Endothelial cell of umbilical vein (primary cell): Measurements from ENCODE around the gene VPS37C. TPM values are rescaled to one million over a fixed set of nuclear protein-coding genes. Genes with fewer than 3 reads are reported as not detected.

Experiments
- BruUV-seq: library from RNA; stranded (reverse); fragments of 400-500 nt; replicated peaks from 2 replicates; lab custom pipeline; 2021; lab: Mats Ljungman, UMichigan
- CTCF ChIA-PET: fragments of 300-600, 350-600 bp; sonication (Branson Sonifier 250); formaldehyde crosslinking; loops from one replicate; lab custom pipeline; 2021; ENCODE audit warnings: antibody characterized with exemption, inconsistent platforms; lab: Charles Lee
- POLR2A ChIA-PET: fragments of 300-600, 350-600 bp; sonication (Branson Sonifier 250); formaldehyde crosslinking; loops from one replicate; lab custom pipeline; 2021; ENCODE audit warnings: antibody characterized with exemption, inconsistent platforms; lab: Charles Lee
- DNase-seq: peaks from one replicate; pipeline ENCODE4 v3.0.0-alpha.2; 2011; ENCODE audit warnings: low read depth, low spot score
- FAIRE-seq: peaks from 2 replicates; lab custom pipeline; 2011; peaks lifted over from hg19 to GRCh38; lab: Jason Lieb, UNC
- H2AFZ ChIP-seq: 2 replicates; pipeline ENCODE4 v1.6.0; 2012; ENCODE audit warnings: low read depth, low read length, control low read depth, inconsistent platforms
- H3K27ac ChIP-seq: 2 replicates; pipeline ENCODE4 v1.5.1; 2011; ENCODE audit warnings: low read depth, mild to moderate bottlenecking, control low read depth, low read length, moderate library complexity; ENCODE audit not compliant: insufficient read depth
- H3K27me3 ChIP-seq, 2 experiments: 2 replicates each; pipeline versions ENCODE4 v1.6.0 to v1.6.1; 2011; ENCODE audit warnings: low read length in 2 of 2, mixed read lengths in 1 of 2; ENCODE audit not compliant: control insufficient read depth in 2 of 2, insufficient read depth in 2 of 2
- H3K36me3 ChIP-seq, 2 experiments: 2 replicates in 1 of 2; 3 replicates in 1 of 2; pipeline ENCODE4 v1.5.1; 2011; ENCODE audit warnings: low read length in 2 of 2, mild to moderate bottlenecking in 1 of 2, moderate library complexity in 1 of 2; ENCODE audit not compliant: control insufficient read depth in 2 of 2, insufficient read depth in 2 of 2; ENCODE audit errors: extremely low read depth in 1 of 2
- H3K4me1 ChIP-seq: 3 replicates; pipeline ENCODE4 v1.5.1; 2011; ENCODE audit warnings: mild to moderate bottlenecking, low read length; ENCODE audit not compliant: control insufficient read depth, insufficient read depth; ENCODE audit errors: extremely low read depth
- H3K4me2 ChIP-seq: 2 replicates; pipeline ENCODE4 v1.6.1; 2011; ENCODE audit warnings: low read length, control low read depth, mixed read lengths; ENCODE audit not compliant: insufficient read depth
- H3K4me3 ChIP-seq, 3 experiments: fragments of 200-600 bp in 1 of 3; sonication (generic), shearing (Covaris generic) in 1 of 3; replicated peaks in 1 of 3; 2 replicates each; pipeline ENCODE4 v1.5.1; 2011 to 2016; ENCODE audit warnings: control low read depth in 3 of 3, low read length in 3 of 3, mild to moderate bottlenecking in 2 of 3, inconsistent platforms in 1 of 3, low read depth in 1 of 3, moderate library complexity in 1 of 3; ENCODE audit not compliant: insufficient read depth in 1 of 3
- H3K79me2 ChIP-seq: 2 replicates; pipeline ENCODE4 v1.6.0; 2012; ENCODE audit warnings: low read length, inconsistent platforms; ENCODE audit not compliant: control insufficient read depth, insufficient read depth
- H3K9ac ChIP-seq: replicated peaks from 2 replicates; pipeline ENCODE3; 2011; ENCODE audit warnings: low read length, control low read depth; ENCODE audit not compliant: insufficient read depth; ENCODE audit errors: extremely low read depth
- H3K9me1 ChIP-seq: replicated peaks from 3 replicates; pipeline ENCODE4 v1.6.0; 2011; ENCODE audit warnings: mild to moderate bottlenecking, low read length; ENCODE audit not compliant: control insufficient read depth, insufficient read depth; ENCODE audit errors: extremely low read depth
- H3K9me3 ChIP-seq: replicated peaks from 2 replicates; pipeline ENCODE4 v1.5.1; 2012; ENCODE audit warnings: low read length, inconsistent platforms; ENCODE audit not compliant: control insufficient read depth, insufficient read depth
- H4K20me1 ChIP-seq: replicated peaks from 2 replicates; pipeline ENCODE3; 2011; ENCODE audit warnings: mild to moderate bottlenecking, low read length; ENCODE audit not compliant: control insufficient read depth, insufficient read depth; ENCODE audit errors: extremely low read depth
- CTCF ChIP-seq, 2 donors: IDR thresholded peaks; 1 replicate in 1 of 2; 2 replicates in 1 of 2; pipeline ENCODE4 v1.5.1; 2011; ENCODE audit warnings: low read length in 2 of 2, mild to moderate bottlenecking in 2 of 2, moderate library complexity in 2 of 2, control low read depth in 1 of 2, inconsistent platforms in 1 of 2, low read depth in 1 of 2; ENCODE audit not compliant: insufficient read depth in 1 of 2; ENCODE audit errors: extremely low read depth in 1 of 2
- EZH2 ChIP-seq: IDR thresholded peaks from 2 replicates; pipeline ENCODE4 v1.6.1; 2012; ENCODE audit warnings: borderline replicate concordance, low read depth, mild to moderate bottlenecking, moderate library complexity, low read length, inconsistent platforms; ENCODE audit not compliant: severe bottlenecking
- FOS ChIP-seq: IDR thresholded peaks from 2 replicates; pipeline ENCODE4 v1.6.1; 2011; ENCODE audit warnings: mild to moderate bottlenecking, low read length, moderate library complexity, borderline replicate concordance; ENCODE audit not compliant: insufficient read depth
- GATA2 ChIP-seq: IDR thresholded peaks from 2 replicates; pipeline ENCODE4 v1.7.0; 2011; ENCODE audit warnings: low read depth, mild to moderate bottlenecking, moderate library complexity, mixed read lengths, low read length; ENCODE audit not compliant: insufficient read length, insufficient read depth
- JUN ChIP-seq: IDR thresholded peaks from 2 replicates; pipeline ENCODE4 v1.6.1; 2011; ENCODE audit warnings: borderline replicate concordance, low read depth; ENCODE audit not compliant: insufficient read length, insufficient read depth
- MAX ChIP-seq: IDR thresholded peaks from 2 replicates; pipeline ENCODE4 v1.6.1; 2011; ENCODE audit not compliant: insufficient read depth, insufficient read length
- MYC ChIP-seq: IDR thresholded peaks from one replicate; pipeline ENCODE4 v1.6.1; 2011; ENCODE audit warnings: mild to moderate bottlenecking, low read depth, low read length
- POLR2A ChIP-seq: IDR thresholded peaks from 2 replicates; pipeline ENCODE4 v1.6.1; 2012; ENCODE audit warnings: low read depth, mild to moderate bottlenecking, control low read depth, low read length
- POLR2AphosphoS5 ChIP-seq: IDR thresholded peaks from 2 replicates; pipeline ENCODE4 v1.6.1; 2012; ENCODE audit warnings: low read depth, mild to moderate bottlenecking, control low read depth, low read length, moderate library complexity; ENCODE audit not compliant: insufficient read depth
- dilution Hi-C: fragments of 300-500 bp; cut with MboI; formaldehyde crosslinking; loops from one replicate; pipeline ENCODE4 v1.15.0; 2019; ENCODE audit warnings: low sequenced_read_pairs; ENCODE audit not compliant: extremely low pct_ligation_motif_present
- intact Hi-C: fragments of 100-400 bp; cut with micrococcal nuclease; formaldehyde crosslinking; loops from one replicate; pipeline ENCODE4 v1.10.0; 2022
- polyA plus RNA-seq, 4 experiments: library from polyadenylated mRNA; depleted of rRNA in 3 of 4; stranded (reverse) in 3 of 4; unstranded in 1 of 4; fragments of >200 nt; gene quantifications; 2 replicates each; pipeline versions ENCODE4 v1.2.1 to v1.2.3, GENCODE V29; 2011 to 2012; ENCODE audit warnings: missing spikeins in 1 of 4
- total RNA-seq: library from RNA; stranded (reverse); gene quantifications from 2 replicates; pipeline ENCODE4 v1.2.3, GENCODE V29; 2021

The VPS37C gene
- total and polyA plus RNA-seq, 2 donors (not counting 3 experiments of a cell fraction or from before 2014, with no cell fraction given), result 17.7 to 23.4 TPM

GRCh38 chr11:61119055-61119454 lies 42.2 kb downstream of the VPS37C start:
- no peak overlapping the region for H2AFZ ChIP-seq
- BruUV-seq, result no TSS peak
- no peak overlapping the region for H3K4me2 ChIP-seq
- DNase-seq, result no peak
- no peaks in the 10 kb centered on the region for H3K9me1 ChIP-seq
- no peaks in the 10 kb centered on the region for H3K79me2 ChIP-seq
- H3K27ac ChIP-seq, result no peak overlapping the region
- no peak overlapping the region for H3K9ac ChIP-seq
- dilution Hi-C loops, result no loop called here
- intact Hi-C loops, result no loop called here
- H3K27me3 ChIP-seq, result no peaks in the 10 kb centered on the region
- no peaks in the 10 kb centered on the region for H3K9me3 ChIP-seq
- POLR2A ChIA-PET, result no interaction called here
- no peak for TF ChIP-seq POLR2A
- TF ChIP-seq MYC, result no peak
- no peak for TF ChIP-seq JUN
- TF ChIP-seq EZH2, result no peak
- TF ChIP-seq MAX, result no peak
- no peak for TF ChIP-seq POLR2AphosphoS5
- TF ChIP-seq FOS, result no peak
- TF ChIP-seq CTCF (IDR thresholded peaks at IDR 0.05; ENCODE audit: extremely low read depth in 1 of 2, insufficient read depth in 1 of 2, low read depth in 1 of 2, low read length in 2 of 2), result no peak
- no peak for TF ChIP-seq GATA2
- H4K20me1 ChIP-seq, result no peaks in the 10 kb centered on the region
- no peak for FAIRE-seq
- CTCF ChIA-PET, result interaction anchor here (1.6 kb wide), 1 partner anchor 10 kb away, joined by 6 read pairs; no protein-coding TSS in a partner anchor
- H3K4me1 ChIP-seq, result no peaks in the 10 kb centered on the region
- no peaks in the 10 kb centered on the region for H3K36me3 ChIP-seq
- no peak overlapping the region for H3K4me3 ChIP-seq
